ENCODE data around the gene CYFIP1.

The CYFIP1 gene

DNA sequence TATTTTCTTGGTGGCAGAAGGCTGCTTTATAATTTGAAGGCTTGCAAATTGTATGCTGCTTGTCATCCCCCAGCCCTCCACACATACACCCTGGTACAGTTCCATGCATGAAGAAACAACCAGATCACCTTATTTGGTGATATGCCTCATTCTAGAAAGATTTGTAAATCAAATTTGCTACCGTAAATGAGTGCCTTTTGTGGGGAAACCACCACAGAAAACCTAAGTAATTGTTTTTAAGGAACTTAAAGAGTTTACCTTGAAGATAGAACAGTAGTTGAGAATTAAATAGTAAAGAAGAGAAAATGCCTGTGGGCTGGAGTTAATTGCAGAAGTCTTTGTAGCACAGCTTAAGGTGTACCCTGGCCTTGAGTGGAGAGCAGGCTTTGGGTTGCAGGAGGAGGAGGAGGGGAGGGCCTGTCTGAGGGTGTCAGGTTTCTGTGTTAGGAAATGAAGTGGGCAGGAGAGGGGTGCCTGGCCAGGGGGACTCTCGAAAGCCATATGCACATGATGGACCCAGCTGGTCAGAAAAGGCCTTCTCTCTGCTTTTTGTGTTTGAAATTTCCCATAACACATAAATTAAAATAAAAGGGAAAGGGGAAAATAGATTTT, 134.8 kb downstream of the CYFIP1 start:
- H3K4me1 ChIP-seq (ENCODE audit: control insufficient read depth, low read depth, low read length): peaks cover 16% of the 10 kb centered on the region
- H3K9me3 ChIP-seq (ENCODE audit: control insufficient read depth, low read depth, low read length): no peaks in the 10 kb centered on the region
- no peaks in the 10 kb centered on the region for H3K27me3 ChIP-seq (ENCODE audit: control insufficient read depth, insufficient read depth, low read length)
- no peak overlapping the region for H3K4me3 ChIP-seq (ENCODE audit: low read length)
- peaks cover 23% of the 10 kb centered on the region for H3K36me3 ChIP-seq (ENCODE audit: control insufficient read depth, low read depth, low read length)
- no peak overlapping the region for H3K9ac ChIP-seq (ENCODE audit: low read length)
- H3K27ac ChIP-seq (ENCODE audit: low read length): peak overlapping the region; percentile 29

DNA sequence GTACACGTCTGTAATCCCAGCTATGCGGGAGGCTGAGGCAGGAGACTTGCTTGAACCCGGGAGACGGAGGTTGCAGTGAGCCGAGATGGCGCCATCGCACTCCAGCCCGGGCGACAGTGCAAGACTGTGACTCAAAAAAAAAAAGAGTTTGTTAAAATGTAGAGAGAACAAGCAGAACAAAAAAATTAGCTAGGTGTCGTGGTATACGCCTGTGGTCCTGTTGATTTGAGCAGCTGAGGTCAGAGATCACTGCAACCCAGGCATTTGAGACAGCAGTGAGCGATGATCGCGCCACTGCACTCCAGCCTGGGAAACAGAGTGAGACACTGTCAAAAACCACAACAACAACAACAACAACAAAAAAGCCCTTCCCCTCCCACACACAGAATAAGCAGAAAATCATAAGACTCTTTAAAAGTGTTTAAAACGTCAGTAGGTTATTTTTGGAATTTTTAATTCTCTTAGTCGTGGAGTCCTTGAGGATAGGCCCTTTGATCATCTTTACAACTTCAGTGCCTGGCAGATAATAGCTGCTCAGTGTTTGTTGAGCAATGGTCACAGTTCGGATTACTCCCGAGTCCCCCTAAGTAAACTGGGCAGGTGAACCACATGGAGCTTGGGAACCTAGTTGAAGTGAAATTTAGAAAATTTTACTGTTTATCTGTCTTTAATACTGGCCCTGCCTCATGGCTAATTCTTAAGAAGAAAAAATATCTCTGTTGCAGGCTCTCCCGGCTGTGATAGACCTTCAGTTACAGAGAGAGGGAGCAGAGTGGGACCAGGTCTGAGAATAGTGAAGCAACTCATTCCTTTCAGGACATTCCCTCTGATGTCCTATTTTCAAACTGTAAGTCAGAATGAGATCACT, 135.5 kb downstream of the CYFIP1 start:
- H3K36me3 ChIP-seq (ENCODE audit: control insufficient read depth, low read depth, low read length): peaks cover 18% of the 10 kb centered on the region
- H3K27ac ChIP-seq (ENCODE audit: low read length): peak overlapping the region; percentile 29
- no peaks in the 10 kb centered on the region for H3K27me3 ChIP-seq (ENCODE audit: control insufficient read depth, insufficient read depth, low read length)
- no peak overlapping the region for H3K4me3 ChIP-seq (ENCODE audit: low read length)
- H3K9ac ChIP-seq (ENCODE audit: low read length): no peak overlapping the region
- no peaks in the 10 kb centered on the region for H3K9me3 ChIP-seq (ENCODE audit: control insufficient read depth, low read depth, low read length)
- peaks cover 16% of the 10 kb centered on the region for H3K4me1 ChIP-seq (ENCODE audit: control insufficient read depth, low read depth, low read length)

DNA sequence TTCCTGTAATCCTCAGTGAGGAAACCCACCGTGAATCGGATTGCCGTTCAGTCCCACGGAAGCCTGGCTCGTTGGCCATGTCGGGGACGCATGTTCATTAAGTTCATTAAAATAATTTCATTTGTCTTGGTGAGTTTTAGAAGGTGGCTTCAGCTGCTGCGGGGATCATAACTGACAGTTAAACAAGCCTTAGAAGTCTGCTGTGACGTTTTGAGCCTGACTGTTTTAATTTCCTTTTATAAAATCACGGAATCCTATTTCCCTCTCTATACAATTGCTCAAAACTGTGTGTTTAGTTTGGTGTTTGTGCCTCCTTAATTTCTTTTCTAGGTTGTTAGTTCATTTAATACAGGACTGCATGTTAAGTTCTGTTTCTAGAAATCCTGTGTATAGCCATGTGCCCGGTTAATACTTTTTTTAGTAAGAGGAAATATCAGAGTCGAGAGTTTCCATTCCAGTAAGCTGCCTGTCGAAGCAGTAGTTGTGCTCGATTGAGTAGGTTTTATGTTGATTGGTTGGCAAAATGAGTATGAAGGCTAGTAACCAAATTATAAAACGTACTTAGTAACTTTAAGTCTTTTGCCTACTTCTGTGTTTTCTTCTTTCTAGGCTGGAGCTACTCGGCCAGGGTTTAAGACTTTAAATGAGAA, 141.0 kb downstream of the CYFIP1 start:
- no peaks in the 10 kb centered on the region for H3K27me3 ChIP-seq (ENCODE audit: control insufficient read depth, insufficient read depth, low read length)
- peak overlapping the region; percentile 94 for H3K9ac ChIP-seq (ENCODE audit: low read length)

DNA sequence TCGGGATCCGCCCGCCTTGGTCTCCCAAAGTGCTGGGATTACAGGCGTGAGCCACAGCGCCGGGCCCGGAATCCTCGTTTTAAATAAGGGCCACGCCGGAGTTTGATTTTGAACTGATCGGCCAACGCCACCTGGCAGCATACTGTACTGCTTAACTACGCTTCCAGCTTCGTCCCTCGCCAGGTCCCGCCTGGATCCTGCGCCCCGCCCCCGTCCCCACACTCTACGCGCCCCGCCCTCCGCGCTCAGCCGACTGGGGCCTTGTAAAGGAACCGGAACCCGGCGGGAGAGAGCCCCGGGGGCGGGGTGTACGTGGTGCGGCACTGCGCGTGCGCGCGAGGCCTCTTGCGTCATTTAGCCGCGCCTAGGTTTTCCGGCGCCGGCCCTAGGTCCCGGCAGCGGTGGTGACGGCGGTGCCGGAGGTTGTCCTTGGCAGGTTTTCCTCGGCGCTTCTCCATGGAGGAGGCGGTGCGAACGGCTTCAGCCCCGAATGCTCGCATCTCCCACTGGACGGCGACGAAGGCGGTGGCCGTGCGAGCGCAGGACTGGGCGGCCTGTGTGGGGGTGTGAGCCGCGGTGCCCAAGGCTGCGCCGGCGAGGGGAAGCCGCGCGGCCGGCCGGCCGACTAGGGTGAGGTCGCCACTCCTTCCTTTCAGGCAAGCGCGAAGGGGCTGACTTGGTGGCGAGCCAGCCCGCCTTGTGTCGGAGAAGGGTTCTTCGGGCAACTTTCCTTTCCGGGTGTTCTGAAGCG, 141.7 kb downstream of the CYFIP1 start, which contains the start of gene NIPA2:
TSS of gene NIPA2 (plus strand) at position 375 of the 751 bp plus-strand sequence. CDS start 13,066 bp downstream, outside the sequence.
- Histone ChIP-seq H3K4me1 (ENCODE audit: control insufficient read depth, low read depth, low read length) (peaks cover 10% of the 10 kb centered on the region), H3K4me3 (ENCODE audit: low read length) (peak within 1 kb of the TSS; percentile 96), H3K27ac (ENCODE audit: low read length) (peak within 1 kb of the TSS; percentile 71), H3K9me3 (ENCODE audit: control insufficient read depth, low read depth, low read length) (no peaks in the 10 kb centered on the region), H3K36me3 (ENCODE audit: control insufficient read depth, low read depth, low read length) (no peaks in the 10 kb centered on the region), H3K9ac (ENCODE audit: low read length) (peak within 1 kb of the TSS; percentile 94), H3K27me3 (ENCODE audit: control insufficient read depth, insufficient read depth, low read length) (no peaks in the 10 kb centered on the region)

More for the DNA sequence above, 141.0 kb downstream of the CYFIP1 start:
- Histone ChIP-seq H3K4me3 (ENCODE audit: low read length) (peak overlapping the region; percentile 96), H3K4me1 (ENCODE audit: control insufficient read depth, low read depth, low read length) (peaks cover 5% of the 10 kb centered on the region), H3K9me3 (ENCODE audit: control insufficient read depth, low read depth, low read length) (no peaks in the 10 kb centered on the region), H3K36me3 (ENCODE audit: control insufficient read depth, low read depth, low read length) (no peaks in the 10 kb centered on the region), H3K27ac (ENCODE audit: low read length) (peak overlapping the region; percentile 71)

DNA sequence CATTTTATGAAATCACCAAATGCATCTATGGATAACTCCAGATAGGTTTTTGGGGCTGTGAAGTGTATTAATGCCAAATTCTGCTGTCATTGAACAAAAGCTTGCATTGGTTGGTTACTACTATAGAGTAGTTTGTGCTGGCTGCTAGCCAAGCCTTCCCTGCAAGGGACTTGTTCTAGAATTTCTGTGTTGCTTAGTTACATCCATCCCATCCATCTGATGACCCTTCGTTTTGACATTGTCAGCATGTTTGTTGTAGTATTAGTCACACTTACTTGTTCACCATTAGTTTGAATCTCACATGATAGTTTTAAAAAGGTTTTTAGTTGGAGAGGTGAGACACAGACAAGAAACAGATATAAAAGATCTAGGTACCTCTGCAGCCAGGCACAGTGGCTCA, 148.7 kb downstream of the CYFIP1 start:
- no peak overlapping the region for H3K9ac ChIP-seq (ENCODE audit: low read length)
- no peak overlapping the region for H3K4me3 ChIP-seq (ENCODE audit: low read length)
- H3K9me3 ChIP-seq (ENCODE audit: control insufficient read depth, low read depth, low read length): no peaks in the 10 kb centered on the region
- H3K4me1 ChIP-seq (ENCODE audit: control insufficient read depth, low read depth, low read length): peaks cover 37% of the 10 kb centered on the region
- H3K27me3 ChIP-seq (ENCODE audit: control insufficient read depth, insufficient read depth, low read length): peaks cover 15% of the 10 kb centered on the region
- no peak overlapping the region for H3K27ac ChIP-seq (ENCODE audit: low read length)
- no peaks in the 10 kb centered on the region for H3K36me3 ChIP-seq (ENCODE audit: control insufficient read depth, low read depth, low read length)

DNA sequence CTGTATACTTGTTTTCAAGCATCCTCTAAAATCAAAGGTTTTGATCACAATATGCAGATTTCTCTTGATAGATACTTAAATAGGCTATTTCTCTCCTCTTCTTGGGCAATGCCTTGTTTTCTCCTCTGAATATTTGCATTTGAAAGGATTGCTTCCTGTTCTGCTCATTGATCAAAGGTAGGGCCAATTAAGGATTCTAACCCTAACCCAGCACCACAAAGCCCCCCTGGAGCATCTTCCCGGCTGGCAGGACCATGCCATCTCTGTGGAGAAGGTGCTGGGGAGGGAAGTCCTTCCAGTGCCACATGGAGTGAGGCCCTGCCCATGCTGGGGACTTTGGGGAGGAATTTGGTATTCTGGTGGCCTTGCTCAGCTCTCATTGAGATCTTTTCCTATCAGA, 153.0 kb downstream of the CYFIP1 start:
- Histone ChIP-seq H3K36me3 (ENCODE audit: control insufficient read depth, low read depth, low read length) (peaks cover 2% of the 10 kb centered on the region), H3K9me3 (ENCODE audit: control insufficient read depth, low read depth, low read length) (no peaks in the 10 kb centered on the region), H3K27me3 (ENCODE audit: control insufficient read depth, insufficient read depth, low read length) (peaks cover 8% of the 10 kb centered on the region), H3K9ac (ENCODE audit: low read length) (no peak overlapping the region), H3K4me3 (ENCODE audit: low read length) (no peak overlapping the region), H3K27ac (ENCODE audit: low read length) (no peak overlapping the region), H3K4me1 (ENCODE audit: control insufficient read depth, low read depth, low read length) (peaks cover 23% of the 10 kb centered on the region)

DNA sequence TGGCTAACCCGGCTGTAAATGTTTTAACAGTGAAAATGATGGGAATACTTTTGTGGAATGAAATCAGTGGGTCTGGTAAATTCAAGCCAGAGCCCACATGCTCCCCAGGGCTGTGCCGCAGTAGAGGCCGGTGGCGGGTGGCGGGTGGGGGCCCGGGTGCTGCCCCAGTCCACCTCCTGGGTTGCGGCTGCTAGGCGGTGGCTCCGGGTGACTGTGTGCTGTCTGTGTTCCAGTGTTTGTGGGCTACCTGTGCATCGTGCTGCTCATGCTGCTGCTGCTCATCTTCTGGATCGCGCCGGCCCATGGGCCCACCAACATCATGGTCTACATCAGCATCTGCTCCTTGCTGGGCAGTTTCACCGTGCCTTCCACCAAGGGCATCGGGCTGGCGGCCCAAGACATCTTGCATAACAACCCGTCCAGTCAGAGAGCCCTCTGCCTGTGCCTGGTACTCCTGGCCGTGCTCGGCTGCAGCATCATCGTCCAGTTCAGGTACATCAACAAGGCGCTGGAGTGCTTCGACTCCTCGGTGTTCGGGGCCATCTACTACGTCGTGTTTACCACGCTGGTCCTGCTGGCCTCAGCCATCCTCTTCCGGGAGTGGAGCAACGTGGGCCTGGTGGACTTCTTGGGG, 156.6 kb downstream of the CYFIP1 start:
- Histone ChIP-seq H3K9me3 (ENCODE audit: control insufficient read depth, low read depth, low read length) (no peaks in the 10 kb centered on the region), H3K27ac (ENCODE audit: low read length) (no peak overlapping the region), H3K36me3 (ENCODE audit: control insufficient read depth, low read depth, low read length) (peaks cover 12% of the 10 kb centered on the region), H3K27me3 (ENCODE audit: control insufficient read depth, insufficient read depth, low read length) (no peaks in the 10 kb centered on the region), H3K4me1 (ENCODE audit: control insufficient read depth, low read depth, low read length) (peaks cover 17% of the 10 kb centered on the region), H3K4me3 (ENCODE audit: low read length) (no peak overlapping the region), H3K9ac (ENCODE audit: low read length) (no peak overlapping the region)

DNA sequence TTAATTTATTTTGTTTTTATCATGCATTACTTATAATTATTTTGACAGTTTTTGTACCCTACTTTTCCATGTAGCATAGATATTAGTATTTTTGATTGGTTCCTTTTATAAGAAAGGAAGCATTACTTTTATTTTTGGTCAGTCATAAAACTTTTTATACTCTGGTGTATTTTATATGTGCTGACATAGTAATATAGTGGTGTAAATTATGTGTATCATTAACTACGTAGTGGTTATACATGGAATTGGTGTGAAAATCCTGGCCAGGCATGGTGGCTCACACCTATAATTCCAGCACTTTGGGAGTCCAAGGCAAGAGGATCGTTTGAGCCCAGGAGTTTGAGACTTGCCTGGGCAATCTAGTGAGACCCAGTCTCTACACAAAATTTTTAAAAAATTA, 160.5 kb downstream of the CYFIP1 start:
- Histone ChIP-seq H3K27ac (ENCODE audit: low read length) (no peak overlapping the region), H3K9me3 (ENCODE audit: control insufficient read depth, low read depth, low read length) (no peaks in the 10 kb centered on the region), H3K4me1 (ENCODE audit: control insufficient read depth, low read depth, low read length) (no peaks in the 10 kb centered on the region), H3K4me3 (ENCODE audit: low read length) (no peak overlapping the region), H3K9ac (ENCODE audit: low read length) (no peak overlapping the region), H3K27me3 (ENCODE audit: control insufficient read depth, insufficient read depth, low read length) (no peaks in the 10 kb centered on the region), H3K36me3 (ENCODE audit: control insufficient read depth, low read depth, low read length) (peaks cover 12% of the 10 kb centered on the region)

Measured in iPS-18a (cell line).